ENCODE results near the gene PTPRZ1. TPM values are rescaled to one million over a fixed set of nuclear protein-coding genes. Genes with fewer than 3 reads are reported as not detected.

Gene PTPRZ1
- polyA plus RNA-seq, 1 of the 3 experiments (the other 2 are of a cell fraction): not detected

DNA sequence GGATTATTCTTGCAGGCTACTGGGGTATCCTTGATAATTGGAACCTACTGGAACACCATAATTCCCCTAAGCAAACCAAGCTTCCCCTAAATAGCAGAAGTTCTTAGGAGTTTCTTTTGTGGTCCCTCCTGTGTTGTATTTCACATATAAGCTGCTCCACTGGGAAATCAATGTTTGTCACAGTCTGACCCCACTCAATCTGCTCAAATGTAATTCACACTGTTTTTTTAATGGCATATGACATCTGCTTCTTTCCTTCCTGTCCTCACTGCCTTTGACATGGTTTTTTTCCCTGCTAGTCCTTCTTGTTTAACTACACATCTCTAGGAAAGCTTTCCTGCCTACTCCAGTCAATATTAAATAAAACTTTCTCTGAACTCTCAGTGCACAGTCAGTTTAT lies 1.8 kb upstream of the PTPRZ1 start:
- no peak overlapping the region for H3K27ac ChIP-seq (ENCODE audit: low read depth in 2 of 2, low read length in 1 of 2)
- CTCF ChIA-PET: no interaction called here
- no peaks in the 10 kb centered on the region for H3K9me2 ChIP-seq
- H2AFZ ChIP-seq (ENCODE audit: low read depth): no peak overlapping the region
- H3K4me2 ChIP-seq: no peak overlapping the region
- POLR2A ChIA-PET: no interaction called here
- no peaks in the 10 kb centered on the region for H3K9me3 ChIP-seq
- DNase-seq: no peak
- no peaks in the 10 kb centered on the region for H4K20me1 ChIP-seq (ENCODE audit: insufficient read depth)
- no peaks in the 10 kb centered on the region for H3F3A ChIP-seq (replicated peaks; ENCODE audit: insufficient read depth)
- H3K4me1 ChIP-seq (ENCODE audit: control insufficient read depth in 1 of 2, insufficient read depth in 2 of 2, low read depth in 1 of 2, low read length in 1 of 2): peaks cover 0 to 3% of the 10 kb centered on the region in 2 experiments; a peak in 1 of 4 replicates
- H3K9ac ChIP-seq: no peak overlapping the region
- no peak overlapping the region for H3K4me3 ChIP-seq (ENCODE audit: low read depth in 2 of 2, low read length in 1 of 2)
- no peaks in the 10 kb centered on the region for H3K36me3 ChIP-seq (replicated peaks in 1 of 2; ENCODE audit: control insufficient read depth in 1 of 2, insufficient read depth in 2 of 2, low read length in 1 of 2)
- no peaks in the 10 kb centered on the region for H3K79me2 ChIP-seq (ENCODE audit: insufficient read depth)
- H3K27me3 ChIP-seq (ENCODE audit: insufficient read depth): peaks cover 35% of the 10 kb centered on the region
- TF ChIP-seq GABPA (IDR thresholded peaks at IDR 0.05; ENCODE audit: low read depth) (no peak), EP300 (IDR thresholded peaks at IDR 0.05; ENCODE audit: borderline replicate concordance in 1 of 2, low read depth in 1 of 2, low read length in 1 of 2) (no peak), FOSL2 (IDR thresholded peaks at IDR 0.05; ENCODE audit: borderline replicate concordance, low read depth) (no peak), FOXM1 (IDR thresholded peaks at IDR 0.05; ENCODE audit: low read depth) (no peak), EZH2phosphoT487 (IDR thresholded peaks at IDR 0.05; ENCODE audit: borderline replicate concordance, low read depth) (no peak)
- TF ChIP-seq, protein P1, sequence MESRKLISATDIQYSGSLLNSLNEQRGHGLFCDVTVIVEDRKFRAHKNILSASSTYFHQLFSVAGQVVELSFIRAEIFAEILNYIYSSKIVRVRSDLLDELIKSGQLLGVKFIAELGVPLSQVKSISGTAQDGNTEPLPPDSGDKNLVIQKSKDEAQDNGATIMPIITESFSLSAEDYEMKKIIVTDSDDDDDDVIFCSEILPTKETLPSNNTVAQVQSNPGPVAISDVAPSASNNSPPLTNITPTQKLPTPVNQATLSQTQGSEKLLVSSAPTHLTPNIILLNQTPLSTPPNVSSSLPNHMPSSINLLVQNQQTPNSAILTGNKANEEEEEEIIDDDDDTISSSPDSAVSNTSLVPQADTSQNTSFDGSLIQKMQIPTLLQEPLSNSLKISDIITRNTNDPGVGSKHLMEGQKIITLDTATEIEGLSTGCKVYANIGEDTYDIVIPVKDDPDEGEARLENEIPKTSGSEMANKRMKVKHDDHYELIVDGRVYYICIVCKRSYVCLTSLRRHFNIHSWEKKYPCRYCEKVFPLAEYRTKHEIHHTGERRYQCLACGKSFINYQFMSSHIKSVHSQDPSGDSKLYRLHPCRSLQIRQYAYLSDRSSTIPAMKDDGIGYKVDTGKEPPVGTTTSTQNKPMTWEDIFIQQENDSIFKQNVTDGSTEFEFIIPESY (IDR thresholded peaks at IDR 0.05; ENCODE audit: borderline replicate concordance, low read depth): no peak
- TF ChIP-seq, protein P2, sequence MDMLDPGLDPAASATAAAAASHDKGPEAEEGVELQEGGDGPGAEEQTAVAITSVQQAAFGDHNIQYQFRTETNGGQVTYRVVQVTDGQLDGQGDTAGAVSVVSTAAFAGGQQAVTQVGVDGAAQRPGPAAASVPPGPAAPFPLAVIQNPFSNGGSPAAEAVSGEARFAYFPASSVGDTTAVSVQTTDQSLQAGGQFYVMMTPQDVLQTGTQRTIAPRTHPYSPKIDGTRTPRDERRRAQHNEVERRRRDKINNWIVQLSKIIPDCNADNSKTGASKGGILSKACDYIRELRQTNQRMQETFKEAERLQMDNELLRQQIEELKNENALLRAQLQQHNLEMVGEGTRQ (IDR thresholded peaks at IDR 0.05; ENCODE audit: borderline replicate concordance, low read depth, low read length): no peak
- TF ChIP-seq, protein P3, sequence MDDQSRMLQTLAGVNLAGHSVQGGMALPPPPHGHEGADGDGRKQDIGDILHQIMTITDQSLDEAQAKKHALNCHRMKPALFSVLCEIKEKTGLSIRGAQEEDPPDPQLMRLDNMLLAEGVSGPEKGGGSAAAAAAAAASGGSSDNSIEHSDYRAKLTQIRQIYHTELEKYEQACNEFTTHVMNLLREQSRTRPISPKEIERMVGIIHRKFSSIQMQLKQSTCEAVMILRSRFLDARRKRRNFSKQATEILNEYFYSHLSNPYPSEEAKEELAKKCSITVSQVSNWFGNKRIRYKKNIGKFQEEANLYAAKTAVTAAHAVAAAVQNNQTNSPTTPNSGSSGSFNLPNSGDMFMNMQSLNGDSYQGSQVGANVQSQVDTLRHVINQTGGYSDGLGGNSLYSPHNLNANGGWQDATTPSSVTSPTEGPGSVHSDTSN (IDR thresholded peaks at IDR 0.05): no peak

DNA sequence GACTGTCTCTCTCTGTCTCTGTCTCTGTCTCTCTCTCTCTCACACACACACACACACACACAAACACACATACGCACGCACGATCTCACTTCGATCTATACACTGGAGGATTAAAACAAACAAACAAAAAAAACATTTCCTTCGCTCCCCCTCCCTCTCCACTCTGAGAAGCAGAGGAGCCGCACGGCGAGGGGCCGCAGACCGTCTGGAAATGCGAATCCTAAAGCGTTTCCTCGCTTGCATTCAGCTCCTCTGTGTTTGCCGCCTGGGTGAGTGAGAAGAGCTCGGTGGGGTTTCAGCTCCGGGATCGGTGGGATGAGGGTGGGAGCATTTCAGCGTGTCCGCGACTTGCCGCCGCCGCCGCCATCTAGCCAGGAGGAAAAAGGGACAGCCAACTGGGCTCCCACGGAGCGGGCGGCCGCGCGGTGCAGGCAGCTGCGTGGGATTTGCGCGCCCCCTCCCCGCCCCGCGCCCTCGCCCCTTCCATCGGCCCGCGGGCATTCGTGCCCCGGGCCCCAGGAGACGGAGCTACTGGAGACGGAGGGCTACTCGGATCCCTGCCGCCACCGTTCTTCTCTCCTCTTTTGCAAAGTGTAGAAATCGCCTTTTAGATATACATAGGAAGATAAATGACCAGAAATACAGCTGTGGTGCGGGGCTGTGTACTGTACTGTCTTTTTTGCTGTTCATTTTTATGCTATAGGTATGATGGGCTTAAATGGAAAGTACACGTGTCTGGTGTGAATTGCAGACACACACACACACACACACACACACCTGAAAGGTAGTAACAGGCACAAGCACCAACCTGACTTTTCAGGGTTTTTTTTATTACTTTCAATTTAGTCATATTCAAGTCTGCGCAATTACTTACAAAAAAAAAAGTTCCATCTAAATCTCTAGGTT lies 581 bp downstream of the PTPRZ1 start:
- Histone ChIP-seq H3F3A (replicated peaks; ENCODE audit: insufficient read depth) (no peaks in the 10 kb centered on the region), H2AFZ (ENCODE audit: low read depth) (peak overlapping the region; percentile 57), H3K27me3 (ENCODE audit: insufficient read depth) (peaks cover 26% of the 10 kb centered on the region), H3K79me2 (ENCODE audit: insufficient read depth) (no peaks in the 10 kb centered on the region), H3K9me3 (no peaks in the 10 kb centered on the region), H3K9me2 (no peaks in the 10 kb centered on the region), H3K4me2 (peak overlapping the region; percentile 82), H3K9ac (no peak overlapping the region), H4K20me1 (ENCODE audit: insufficient read depth) (no peaks in the 10 kb centered on the region), H3K27ac (ENCODE audit: low read depth in 2 of 2, low read length in 1 of 2) (no peak overlapping the region), H3K4me3 (ENCODE audit: low read depth in 2 of 2, low read length in 1 of 2) (peak overlapping the region; percentile 29 to 56), H3K4me1 (ENCODE audit: control insufficient read depth in 1 of 2, insufficient read depth in 2 of 2, low read depth in 1 of 2, low read length in 1 of 2) (peaks cover 0 to 3% of the 10 kb centered on the region in 2 experiments; a peak in 1 of 4 replicates), H3K36me3 (replicated peaks in 1 of 2; ENCODE audit: control insufficient read depth in 1 of 2, insufficient read depth in 2 of 2, low read length in 1 of 2) (no peaks in the 10 kb centered on the region)
- DNase-seq: peak; percentile 60
- no peak for TF ChIP-seq CHD2 (IDR thresholded peaks at IDR 0.05; ENCODE audit: low read length, partially characterized antibody)
- TF ChIP-seq, protein P2 (IDR thresholded peaks at IDR 0.05; ENCODE audit: borderline replicate concordance, low read depth, low read length): no peak
- peak; percentile 89; the same call in 1 of the 2 replicates for TF ChIP-seq EZH2phosphoT487 (IDR thresholded peaks at IDR 0.05; ENCODE audit: borderline replicate concordance, low read depth)
- TF ChIP-seq TAF1 (IDR thresholded peaks at IDR 0.05; ENCODE audit: borderline replicate concordance, low read depth, low read length): no peak
- ChIA-PET POLR2A (no interaction called here), CTCF (interaction anchor here (1.3 kb wide), 1 partner anchor 219 kb away, joined by 5 read pairs; no protein-coding TSS in a partner anchor)
- WGBS (ENCODE audit: low lambda C conversion rate): 3% methylated on average over 34 of the region's 51 CpGs
